Kidney epithelial cell (primary cell): ENCODE measurements around the gene MEGF6. TPM values are rescaled to one million over a fixed set of nuclear protein-coding genes. Genes with fewer than 3 reads are reported as not detected.
A peak's percentile ranks its signal among the peaks of the same experiment; 100 is the strongest.

Experiments
- DNase-seq: peaks from one replicate; pipeline ENCODE4 v3.0.0-alpha.2; 2010; ENCODE audit warnings: low read depth
- H3K27me3 ChIP-seq: 2 replicates; pipeline ENCODE4 v1.6.0; 2011; ENCODE audit warnings: low read length; ENCODE audit not compliant: control insufficient read depth, insufficient read depth
- H3K36me3 ChIP-seq: 2 replicates; pipeline ENCODE4 v1.5.1; 2011; ENCODE audit warnings: low read length; ENCODE audit not compliant: control insufficient read depth, insufficient read depth
- H3K4me3 ChIP-seq: 2 replicates; pipeline ENCODE4 v1.5.1; 2011; ENCODE audit warnings: low read depth, mild to moderate bottlenecking, control low read depth, low read length
- CTCF ChIP-seq: IDR thresholded peaks from 2 replicates; pipeline ENCODE4 v1.5.1; 2011; ENCODE audit warnings: mild to moderate bottlenecking, moderate library complexity, low read length, control low read depth, inconsistent platforms; ENCODE audit not compliant: insufficient read depth, poor library complexity, severe bottlenecking
- total RNA-seq: library from RNA; depleted of rRNA; stranded (reverse); fragments of >200 nt; gene quantifications from 2 replicates; pipeline ENCODE4 v1.2.3, GENCODE V29; 2015

The MEGF6 gene
- total RNA-seq, 1 donor from 2014 or later = 13.1 TPM

- no peak overlapping the region for H3K4me3 ChIP-seq
- no peak for TF ChIP-seq CTCF
- no peak for DNase-seq
- no peaks in the 10 kb centered on the region for H3K36me3 ChIP-seq
- peaks cover 7% of the 10 kb centered on the region for H3K27me3 ChIP-seq
These were observed 116.7 kb downstream of the MEGF6 start for GRCh38 chr1:3494321-3495308.

- TF ChIP-seq CTCF = no peak
- DNase-seq = no peak
- Histone ChIP-seq H3K4me3 (no peak overlapping the region), H3K27me3 (no peaks in the 10 kb centered on the region), H3K36me3 (no peaks in the 10 kb centered on the region)
These were observed 118.6 kb downstream of the MEGF6 start for GRCh38 chr1:3492545-3493246.

- peak; percentile 97 for TF ChIP-seq CTCF
- Histone ChIP-seq H3K27me3 (no peaks in the 10 kb centered on the region), H3K4me3 (no peak overlapping the region), H3K36me3 (no peaks in the 10 kb centered on the region)
- no peak for DNase-seq
These were observed 119.7 kb downstream of the MEGF6 start for GRCh38 chr1:3491291-3492246.

- Histone ChIP-seq H3K36me3 (no peaks in the 10 kb centered on the region), H3K4me3 (no peak overlapping the region), H3K27me3 (no peaks in the 10 kb centered on the region)
- DNase-seq = no peak
- TF ChIP-seq CTCF = no peak
These were observed 121.1 kb downstream of the MEGF6 start for GRCh38 chr1:3490046-3490745.

- H3K36me3 ChIP-seq = no peaks in the 10 kb centered on the region
- no peak for DNase-seq
- no peak for TF ChIP-seq CTCF
- H3K27me3 ChIP-seq = peaks cover 3% of the 10 kb centered on the region
- no peak overlapping the region for H3K4me3 ChIP-seq
These were observed 122.9 kb downstream of the MEGF6 start for GRCh38 chr1:3488432-3488831.
